HEK293 (cell line): ENCODE data around the gene FAM168A.

Experiments
- CTCF ChIA-PET: fragments of 350-600 bp; formaldehyde crosslinking; extraction: SDS; loops from one replicate; lab custom pipeline; 2021; ENCODE audit warnings: antibody characterized with exemption; lab: Yijun Ruan, JAX
- POLR2A ChIA-PET: fragments of 300-600 bp; formaldehyde crosslinking; extraction: SDS; loops from one replicate; lab custom pipeline; 2020; ENCODE audit warnings: antibody characterized with exemption, inconsistent platforms; lab: Yijun Ruan, JAX
- H3K27ac ChIP-seq: fragments of 200-500 bp; sonication (Bioruptor generic); 2 replicates; pipeline ENCODE4 v1.5.1; 2014; ENCODE audit warnings: low read depth, low read length, control low read depth, inconsistent platforms; ENCODE audit errors: extremely low read depth
- H3K36me3 ChIP-seq, 2 experiments: fragments of 200-500 bp in 1 of 2; sonication (Bioruptor generic) in 1 of 2; 1 replicate in 1 of 2; 2 replicates in 1 of 2; pipeline ENCODE4 v1.5.1; 2014 to 2017; ENCODE audit warnings: inconsistent platforms in 2 of 2, low read length in 2 of 2; ENCODE audit not compliant: control insufficient read depth in 2 of 2, insufficient read depth in 1 of 2
- H3K4me1 ChIP-seq: fragments of 200-500 bp; sonication (Bioruptor generic); 2 replicates; pipeline ENCODE4 v1.5.1; 2014; ENCODE audit warnings: mild to moderate bottlenecking, low read length, inconsistent platforms; ENCODE audit not compliant: control insufficient read depth, insufficient read depth
- H3K4me3 ChIP-seq: 2 replicates; pipeline ENCODE4 v1.5.1; 2011; ENCODE audit warnings: low read depth, mild to moderate bottlenecking, control low read depth, low read length, moderate library complexity
- H3K9me3 ChIP-seq: fragments of 200-500 bp; sonication (Bioruptor generic); 2 replicates; pipeline ENCODE4 v1.5.1; 2014; ENCODE audit warnings: low read depth, low read length, inconsistent platforms; ENCODE audit not compliant: control insufficient read depth, insufficient read depth
- BCL11A ChIP-seq: fragments of 450-650 bp; formaldehyde crosslinking; IDR thresholded peaks from 2 replicates; pipeline ENCODE4 v1.5.1; 2016; ENCODE audit warnings: low read depth, missing biosample characterization, missing genetic modification characterization
- GFI1B ChIP-seq: fragments of 450-650 bp; formaldehyde crosslinking; IDR thresholded peaks from 2 replicates; pipeline ENCODE4 v1.5.1; 2016; ENCODE audit warnings: missing biosample characterization, missing genetic modification characterization
- KLF9 ChIP-seq: fragments of 450-650 bp; formaldehyde crosslinking; IDR thresholded peaks from 2 replicates; pipeline ENCODE4 v1.5.1; 2016; ENCODE audit warnings: missing biosample characterization, missing genetic modification characterization, low read depth
- OSR2 ChIP-seq: fragments of 450-650 bp; formaldehyde crosslinking; IDR thresholded peaks from 2 replicates; pipeline ENCODE4 v1.5.1; 2016; ENCODE audit warnings: missing biosample characterization, missing genetic modification characterization
- YY1 ChIP-seq: fragments of 450-650 bp; formaldehyde crosslinking; IDR thresholded peaks from 2 replicates; pipeline ENCODE4 v1.5.1; 2018; ENCODE audit warnings: missing biosample characterization, missing genetic modification characterization
- ZFHX2 ChIP-seq: fragments of 450-650 bp; formaldehyde crosslinking; conservative IDR thresholded peaks from 2 replicates; pipeline ENCODE4 v1.5.1; 2016; ENCODE audit warnings: missing biosample characterization, missing genetic modification characterization
- ZNF473 ChIP-seq: fragments of 450-650 bp; formaldehyde crosslinking; IDR thresholded peaks from 2 replicates; pipeline ENCODE4 v1.5.1; 2017; ENCODE audit warnings: missing biosample characterization, missing genetic modification characterization
- ZNF560 ChIP-seq: fragments of 450-650 bp; formaldehyde crosslinking; IDR thresholded peaks from 2 replicates; pipeline ENCODE4 v1.5.1; 2017; ENCODE audit warnings: missing biosample characterization, missing genetic modification characterization, borderline replicate concordance
- ZNF660 ChIP-seq: fragments of 450-650 bp; IDR thresholded peaks from 2 replicates; pipeline ENCODE4 v1.5.1; 2018; ENCODE audit warnings: missing biosample characterization, mild to moderate bottlenecking, missing genetic modification characterization
- ZNF768 ChIP-seq: fragments of 450-650 bp; formaldehyde crosslinking; IDR thresholded peaks from 2 replicates; pipeline ENCODE4 v1.5.1; 2018; ENCODE audit warnings: missing biosample characterization, mild to moderate bottlenecking, missing genetic modification characterization
- ZNF785 ChIP-seq: fragments of 450-650 bp; formaldehyde crosslinking; IDR thresholded peaks from 2 replicates; pipeline ENCODE4 v1.5.1; 2016; ENCODE audit warnings: missing biosample characterization, missing genetic modification characterization
- ZNF830 ChIP-seq: fragments of 450-650 bp; IDR thresholded peaks from 2 replicates; pipeline ENCODE4 v1.5.0; 2018; ENCODE audit warnings: missing biosample characterization, missing genetic modification characterization, low read depth, mild to moderate bottlenecking, moderate library complexity
- TF ChIP-seq, protein P1 (sequence below): fragments of 450-650 bp; formaldehyde crosslinking; IDR thresholded peaks from 2 replicates; pipeline ENCODE4 v1.5.1; 2017; ENCODE audit warnings: missing biosample characterization, missing genetic modification characterization
- TF ChIP-seq, protein P2 (sequence below): fragments of 450-650 bp; formaldehyde crosslinking; conservative IDR thresholded peaks from 2 replicates; pipeline ENCODE4 v1.5.1; 2016; ENCODE audit warnings: low read depth, missing biosample characterization, missing genetic modification characterization
- TF ChIP-seq, protein P3 (sequence below): fragments of 450-650 bp; formaldehyde crosslinking; IDR thresholded peaks from 2 replicates; pipeline ENCODE4 v1.5.1; 2016; ENCODE audit warnings: missing biosample characterization, missing genetic modification characterization
- TF ChIP-seq, protein P4 (sequence below): fragments of 450-650 bp; formaldehyde crosslinking; IDR thresholded peaks from 2 replicates; pipeline ENCODE4 v1.5.1; 2016; ENCODE audit warnings: missing biosample characterization, missing genetic modification characterization

FAM168A gene

DNA sequence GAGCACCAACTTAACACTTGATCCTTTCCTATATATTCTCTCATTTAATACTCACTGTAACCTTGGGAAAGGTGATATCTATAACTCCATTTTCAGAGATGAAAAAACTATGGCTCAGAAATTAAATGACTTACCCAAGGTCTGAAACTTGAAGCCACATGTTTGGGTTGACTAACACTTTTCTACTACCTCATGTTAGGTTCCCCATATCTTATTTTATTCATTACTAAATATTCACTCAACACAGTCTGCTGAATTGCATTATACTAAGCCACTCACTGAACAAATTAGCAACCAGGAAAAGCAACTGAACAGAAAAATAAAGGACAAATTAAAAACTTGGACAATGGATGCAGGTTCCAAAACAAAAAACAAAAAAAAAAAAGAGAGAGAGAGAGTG, 59.9 kb downstream of the FAM168A start:
- Histone ChIP-seq H3K4me3 (no peak overlapping the region), H3K9me3 (no peaks in the 10 kb centered on the region), H3K4me1 (peaks cover 7% of the 10 kb centered on the region; the same call in 1 of the 2 replicates), H3K27ac (no peak overlapping the region), H3K36me3 (no peaks in the 10 kb centered on the region)
- POLR2A ChIA-PET: no interaction called here
- TF ChIP-seq, protein P1, sequence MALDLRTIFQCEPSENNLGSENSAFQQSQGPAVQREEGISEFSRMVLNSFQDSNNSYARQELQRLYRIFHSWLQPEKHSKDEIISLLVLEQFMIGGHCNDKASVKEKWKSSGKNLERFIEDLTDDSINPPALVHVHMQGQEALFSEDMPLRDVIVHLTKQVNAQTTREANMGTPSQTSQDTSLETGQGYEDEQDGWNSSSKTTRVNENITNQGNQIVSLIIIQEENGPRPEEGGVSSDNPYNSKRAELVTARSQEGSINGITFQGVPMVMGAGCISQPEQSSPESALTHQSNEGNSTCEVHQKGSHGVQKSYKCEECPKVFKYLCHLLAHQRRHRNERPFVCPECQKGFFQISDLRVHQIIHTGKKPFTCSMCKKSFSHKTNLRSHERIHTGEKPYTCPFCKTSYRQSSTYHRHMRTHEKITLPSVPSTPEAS (tag by site-specific recombination): no peak
- TF ChIP-seq BCL11A (tag by site-specific recombination) (no peak), KLF9 (tag by site-specific recombination) (no peak), ZNF830 (tag by site-specific recombination) (no peak), GFI1B (tag by site-specific recombination) (no peak), YY1 (tag by site-specific recombination) (no peak), ZNF660 (tag by site-specific recombination) (no peak), ZNF768 (tag by site-specific recombination) (no peak), ZFHX2 (tag by site-specific recombination) (no peak), OSR2 (tag by site-specific recombination) (no peak), ZNF560 (tag by site-specific recombination) (no peak)
- TF ChIP-seq, protein P2, sequence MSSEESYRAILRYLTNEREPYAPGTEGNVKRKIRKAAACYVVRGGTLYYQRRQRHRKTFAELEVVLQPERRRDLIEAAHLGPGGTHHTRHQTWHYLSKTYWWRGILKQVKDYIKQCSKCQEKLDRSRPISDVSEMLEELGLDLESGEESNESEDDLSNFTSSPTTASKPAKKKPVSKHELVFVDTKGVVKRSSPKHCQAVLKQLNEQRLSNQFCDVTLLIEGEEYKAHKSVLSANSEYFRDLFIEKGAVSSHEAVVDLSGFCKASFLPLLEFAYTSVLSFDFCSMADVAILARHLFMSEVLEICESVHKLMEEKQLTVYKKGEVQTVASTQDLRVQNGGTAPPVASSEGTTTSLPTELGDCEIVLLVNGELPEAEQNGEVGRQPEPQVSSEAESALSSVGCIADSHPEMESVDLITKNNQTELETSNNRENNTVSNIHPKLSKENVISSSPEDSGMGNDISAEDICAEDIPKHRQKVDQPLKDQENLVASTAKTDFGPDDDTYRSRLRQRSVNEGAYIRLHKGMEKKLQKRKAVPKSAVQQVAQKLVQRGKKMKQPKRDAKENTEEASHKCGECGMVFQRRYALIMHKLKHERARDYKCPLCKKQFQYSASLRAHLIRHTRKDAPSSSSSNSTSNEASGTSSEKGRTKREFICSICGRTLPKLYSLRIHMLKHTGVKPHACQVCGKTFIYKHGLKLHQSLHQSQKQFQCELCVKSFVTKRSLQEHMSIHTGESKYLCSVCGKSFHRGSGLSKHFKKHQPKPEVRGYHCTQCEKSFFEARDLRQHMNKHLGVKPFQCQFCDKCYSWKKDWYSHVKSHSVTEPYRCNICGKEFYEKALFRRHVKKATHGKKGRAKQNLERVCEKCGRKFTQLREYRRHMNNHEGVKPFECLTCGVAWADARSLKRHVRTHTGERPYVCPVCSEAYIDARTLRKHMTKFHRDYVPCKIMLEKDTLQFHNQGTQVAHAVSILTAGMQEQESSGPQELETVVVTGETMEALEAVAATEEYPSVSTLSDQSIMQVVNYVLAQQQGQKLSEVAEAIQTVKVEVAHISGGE (tag by site-specific recombination): no peak
- TF ChIP-seq, protein P3, sequence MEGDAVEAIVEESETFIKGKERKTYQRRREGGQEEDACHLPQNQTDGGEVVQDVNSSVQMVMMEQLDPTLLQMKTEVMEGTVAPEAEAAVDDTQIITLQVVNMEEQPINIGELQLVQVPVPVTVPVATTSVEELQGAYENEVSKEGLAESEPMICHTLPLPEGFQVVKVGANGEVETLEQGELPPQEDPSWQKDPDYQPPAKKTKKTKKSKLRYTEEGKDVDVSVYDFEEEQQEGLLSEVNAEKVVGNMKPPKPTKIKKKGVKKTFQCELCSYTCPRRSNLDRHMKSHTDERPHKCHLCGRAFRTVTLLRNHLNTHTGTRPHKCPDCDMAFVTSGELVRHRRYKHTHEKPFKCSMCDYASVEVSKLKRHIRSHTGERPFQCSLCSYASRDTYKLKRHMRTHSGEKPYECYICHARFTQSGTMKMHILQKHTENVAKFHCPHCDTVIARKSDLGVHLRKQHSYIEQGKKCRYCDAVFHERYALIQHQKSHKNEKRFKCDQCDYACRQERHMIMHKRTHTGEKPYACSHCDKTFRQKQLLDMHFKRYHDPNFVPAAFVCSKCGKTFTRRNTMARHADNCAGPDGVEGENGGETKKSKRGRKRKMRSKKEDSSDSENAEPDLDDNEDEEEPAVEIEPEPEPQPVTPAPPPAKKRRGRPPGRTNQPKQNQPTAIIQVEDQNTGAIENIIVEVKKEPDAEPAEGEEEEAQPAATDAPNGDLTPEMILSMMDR (tag by site-specific recombination): no peak
- CTCF ChIA-PET: interaction anchor here (0.7 kb wide), 1 partner anchor 99 kb away, joined by 5 read pairs; no protein-coding TSS in a partner anchor

DNA sequence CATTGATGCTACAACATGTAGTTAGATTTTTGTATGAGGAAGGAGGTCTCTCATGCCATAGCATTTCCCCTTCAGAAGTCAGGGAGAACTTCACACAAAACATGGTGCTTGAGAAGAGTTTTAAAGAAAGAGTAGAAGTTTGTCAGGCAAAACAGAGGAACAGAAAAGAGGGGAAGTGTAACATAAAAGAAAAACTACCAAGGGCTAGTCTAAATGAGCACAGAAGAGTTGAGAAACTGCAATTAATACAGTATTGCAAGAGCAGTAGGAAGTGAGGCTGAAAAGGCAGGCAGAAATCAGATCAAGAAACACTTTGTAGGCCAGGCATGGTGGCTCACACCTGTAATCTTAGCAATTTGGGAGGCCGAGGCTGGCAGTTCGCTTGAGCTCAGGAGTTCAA, 61.0 kb downstream of the FAM168A start:
- Histone ChIP-seq H3K4me3 (no peak overlapping the region), H3K36me3 (no peaks in the 10 kb centered on the region), H3K27ac (no peak overlapping the region)
- CTCF ChIA-PET: no interaction called here
- POLR2A ChIA-PET: no interaction called here
- TF ChIP-seq ZNF473 (tag by site-specific recombination) (no peak), ZNF785 (tag by site-specific recombination) (no peak)
- TF ChIP-seq, protein P4, sequence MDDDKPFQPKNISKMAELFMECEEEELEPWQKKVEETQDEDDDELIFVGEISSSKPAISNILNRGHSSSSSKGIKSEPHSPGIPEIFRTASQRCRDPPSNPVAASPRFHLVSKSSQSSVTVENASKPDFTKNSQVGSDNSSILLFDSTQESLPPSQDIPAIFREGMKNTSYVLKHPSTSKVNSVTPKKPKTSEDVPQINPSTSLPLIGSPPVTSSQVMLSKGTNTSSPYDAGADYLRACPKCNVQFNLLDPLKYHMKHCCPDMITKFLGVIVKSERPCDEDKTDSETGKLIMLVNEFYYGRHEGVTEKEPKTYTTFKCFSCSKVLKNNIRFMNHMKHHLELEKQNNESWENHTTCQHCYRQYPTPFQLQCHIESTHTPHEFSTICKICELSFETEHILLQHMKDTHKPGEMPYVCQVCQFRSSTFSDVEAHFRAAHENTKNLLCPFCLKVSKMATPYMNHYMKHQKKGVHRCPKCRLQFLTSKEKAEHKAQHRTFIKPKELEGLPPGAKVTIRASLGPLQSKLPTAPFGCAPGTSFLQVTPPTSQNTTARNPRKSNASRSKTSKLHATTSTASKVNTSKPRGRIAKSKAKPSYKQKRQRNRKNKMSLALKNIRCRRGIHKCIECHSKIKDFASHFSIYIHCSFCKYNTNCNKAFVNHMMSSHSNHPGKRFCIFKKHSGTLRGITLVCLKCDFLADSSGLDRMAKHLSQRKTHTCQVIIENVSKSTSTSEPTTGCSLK (tag by site-specific recombination): no peak
- TF ChIP-seq, all 188 proteins: peak for 0
- Histone ChIP-seq H3K4me1 (peaks cover 9% of the 10 kb centered on the region; the same call in 1 of the 2 replicates), H3K9me3 (no peaks in the 10 kb centered on the region)
